Head of caudate nucleus (tissue), 42 donors: ENCODE data around the gene TMEM44.
A peak's percentile ranks its signal among the peaks of the same experiment; 100 is the strongest.

Source experiments
- DNase-seq, 42 donors: peaks; one replicate each; pipeline versions ENCODE4 v3.0.0 to v3.0.0-alpha.2; 2020 to 2021; ENCODE audit warnings: mixed read lengths in 7 of 42
- intact Hi-C: fragments of 100-400 bp; cut with DNase I; formaldehyde crosslinking; loops from one replicate; pipeline ENCODE4 v1.15.0; 2022

The TMEM44 gene

GRCh38 chr3:194633349-194634004 lies at the start of gene TMEM44:
TSS of gene TMEM44 (minus strand) at chr3:194633419. CDS start at chr3:194633215, 204 bp downstream.
- intact Hi-C loops, result no loop called here
- DNase-seq, result peak in 39 of 42 donors; percentile 13 to 76 (median 54)

GRCh38 chr3:194682694-194683310 lies 49.6 kb upstream of the TMEM44 start:
- intact Hi-C loops, result loop anchor here (2.0 to 10.0 kb wide), 3 partner anchors 272 to 839 kb away; no protein-coding TSS in a partner anchor
- peak; percentile 44 to 91 (median 76) for DNase-seq

- no peak for DNase-seq
- intact Hi-C loops, result loop anchor here (2.0 to 10.0 kb wide), 3 partner anchors 273 to 840 kb away; no protein-coding TSS in a partner anchor
Measured at GRCh38 chr3:194682189-194682693, 49.0 kb upstream of the TMEM44 start.

- intact Hi-C loops, result loop anchor here (5.0 to 10.0 kb wide), 2 partner anchors 274 to 841 kb away; no protein-coding TSS in a partner anchor
- DNase-seq, result no peak
Measured at GRCh38 chr3:194680888-194681615, 47.8 kb upstream of the TMEM44 start.

- intact Hi-C loops, result no loop called here
Measured at GRCh38 chr3:194676471-194676870, 43.3 kb upstream of the TMEM44 start.

GRCh38 chr3:194675680-194676079 lies 42.5 kb upstream of the TMEM44 start:
- intact Hi-C loops, result no loop called here
- DNase-seq, result no peak

More at GRCh38 chr3:194676471-194676870, 43.3 kb upstream of the TMEM44 start:
- no peak for DNase-seq

GRCh38 chr3:194675081-194675640 lies 41.9 kb upstream of the TMEM44 start:
- peak in 41 of 42 donors; percentile 20 to 89 (median 56) for DNase-seq
- intact Hi-C loops, result no loop called here

- intact Hi-C loops, result loop anchor here (5.0 kb wide), 2 partner anchors 769 to 1081 kb away; partner anchors contain the start of genes ACAP2 and OPA1
Measured at GRCh38 chr3:194673761-194674160, 40.5 kb upstream of the TMEM44 start.

GRCh38 chr3:194672876-194673275 lies 39.7 kb upstream of the TMEM44 start:
- peak in 2 of 42 donors; percentile 5 to 6 for DNase-seq
- intact Hi-C loops, result loop anchor here (5.0 kb wide), 2 partner anchors 769 to 1081 kb away; partner anchors contain the start of genes ACAP2 and OPA1

More at GRCh38 chr3:194673761-194674160, 40.5 kb upstream of the TMEM44 start:
- no peak for DNase-seq

- intact Hi-C loops, result loop anchor here (5.0 kb wide), 2 partner anchors 770 to 1080 kb away; partner anchors contain the start of genes ACAP2 and OPA1
- peak; percentile 83 to 97 (median 92) for DNase-seq
Measured at GRCh38 chr3:194671900-194672808, 38.9 kb upstream of the TMEM44 start, which contains the start of gene LSG1. TSS of gene LSG1 (minus strand) at chr3:194672191. CDS start at chr3:194672162, 29 bp downstream.

GRCh38 chr3:194671511-194671899 lies 38.3 kb upstream of the TMEM44 start:
- intact Hi-C loops, result loop anchor here (5.0 kb wide), 2 partner anchors 771 to 1079 kb away; partner anchors contain the start of genes ACAP2 and OPA1
- peak in 3 of 42 donors; percentile 10 to 30 (median 28) for DNase-seq

GRCh38 chr3:194667363-194667762 lies 34.1 kb upstream of the TMEM44 start:
- intact Hi-C loops, result no loop called here
- DNase-seq, result no peak

- intact Hi-C loops, result no loop called here
- DNase-seq, result peak in 1 of 42 donors; percentile 7
Measured at GRCh38 chr3:194664857-194665256, 31.6 kb upstream of the TMEM44 start.

GRCh38 chr3:194661946-194662345 lies 28.7 kb upstream of the TMEM44 start:
- intact Hi-C loops, result no loop called here
- DNase-seq, result no peak

- no peak for DNase-seq
- intact Hi-C loops, result no loop called here
Measured at GRCh38 chr3:194661374-194661773, 28.2 kb upstream of the TMEM44 start.

- intact Hi-C loops, result no loop called here
- no peak for DNase-seq
Measured at GRCh38 chr3:194659778-194660177, 26.6 kb upstream of the TMEM44 start.

GRCh38 chr3:194658477-194659242 lies 25.4 kb upstream of the TMEM44 start:
- intact Hi-C loops, result no loop called here

More at GRCh38 chr3:194658477-194659242, 25.4 kb upstream of the TMEM44 start:
- no peak for DNase-seq
